ENCODE measurements around the gene SPG21. TPM values are rescaled to one million over a fixed set of nuclear protein-coding genes. Genes with fewer than 3 reads are reported as not detected.
A peak's percentile ranks its signal among the peaks of the same experiment; 100 is the strongest.

SPG21 gene
- total RNA-seq, 1 experiment from 2014 or later, result 116 TPM

GRCh38 chr15:65006876-65007275 is 17.2 kb upstream of the SPG21 start:
- DNase-seq, result no peak
- no peak overlapping the region for H3K4me3 ChIP-seq
- no peaks in the 10 kb centered on the region for H3K9me3 ChIP-seq
- no peaks in the 10 kb centered on the region for H3K27me3 ChIP-seq
- H3K36me3 ChIP-seq, result peaks cover 16% of the 10 kb centered on the region

DNA sequence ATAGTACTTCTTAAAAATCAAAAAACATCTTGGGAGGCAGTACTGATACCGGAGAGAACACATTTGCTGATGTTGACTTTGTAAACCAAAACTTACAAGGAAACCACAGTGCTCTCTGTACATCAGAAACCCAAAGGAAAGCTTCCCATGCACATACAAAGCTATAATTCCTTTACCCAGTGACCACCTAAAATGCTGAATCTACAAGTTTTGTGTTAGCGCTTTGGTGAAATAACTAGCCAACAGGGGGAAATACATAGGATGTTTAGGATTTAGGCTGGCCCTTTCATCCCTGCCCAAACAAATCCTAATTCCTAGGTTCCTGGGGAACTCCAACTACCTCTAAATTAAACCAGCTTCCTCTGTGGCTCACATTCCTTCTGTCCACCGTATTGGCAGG is 15.3 kb upstream of the SPG21 start:
- Histone ChIP-seq H3K9me3 (no peaks in the 10 kb centered on the region), H3K36me3 (peaks cover 11% of the 10 kb centered on the region), H3K27me3 (no peaks in the 10 kb centered on the region), H3K4me3 (no peak overlapping the region)
- no peak for DNase-seq

DNA sequence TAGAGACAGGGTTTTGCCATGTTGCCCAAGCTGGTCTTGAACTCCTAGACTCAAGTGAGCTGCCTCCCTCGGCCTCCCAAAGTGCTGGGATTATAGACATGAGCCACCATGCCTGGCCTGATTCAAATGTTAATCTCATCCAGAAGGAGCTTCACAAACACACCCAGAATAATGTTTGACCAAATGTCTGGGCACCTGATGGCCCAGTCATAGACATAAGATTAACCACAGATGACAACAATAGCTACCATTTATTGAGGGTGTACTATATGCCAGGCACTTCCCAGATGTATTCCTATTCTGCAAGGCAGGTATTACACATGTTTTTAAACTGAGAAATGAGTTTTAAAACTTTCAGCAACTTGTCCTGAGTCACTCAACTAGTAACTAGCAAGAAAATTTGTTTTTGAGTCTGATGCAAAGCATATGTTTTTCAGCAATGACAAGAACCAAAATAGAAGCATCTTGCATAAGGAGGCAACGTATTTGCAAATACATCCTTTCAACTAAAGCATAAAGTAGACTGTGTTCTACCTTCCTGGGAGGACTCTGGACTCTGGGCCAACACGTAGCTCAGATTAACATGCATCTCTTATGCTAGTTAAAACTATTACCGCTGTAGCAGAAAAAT is 8.1 kb upstream of the SPG21 start:
- DNase-seq, result no peak
- no peaks in the 10 kb centered on the region for H3K27me3 ChIP-seq
- H3K9me3 ChIP-seq, result no peaks in the 10 kb centered on the region
- no peak overlapping the region for H3K4me3 ChIP-seq
- peaks cover 7% of the 10 kb centered on the region for H3K36me3 ChIP-seq

DNA sequence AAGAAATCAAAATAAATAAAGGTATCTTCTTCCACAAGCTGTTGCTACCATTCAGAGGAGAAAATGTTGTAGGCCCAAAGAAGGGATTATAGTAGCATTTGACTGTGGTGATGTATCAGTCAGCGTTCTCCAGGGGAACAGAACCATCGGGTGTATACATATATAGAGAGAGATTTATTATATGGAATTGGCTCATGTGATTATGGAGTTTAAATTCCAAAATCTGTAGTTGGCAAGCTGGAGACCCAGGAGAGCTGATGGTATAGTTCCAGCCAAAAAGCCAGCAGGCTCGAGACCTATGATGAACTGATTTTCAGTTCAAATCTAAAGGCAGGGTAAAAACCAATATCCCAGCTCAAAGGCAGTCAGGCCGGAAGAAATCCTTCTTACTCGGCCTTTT is 7.4 kb upstream of the SPG21 start:
- Histone ChIP-seq H3K36me3 (peaks cover 7% of the 10 kb centered on the region), H3K4me3 (no peak overlapping the region), H3K9me3 (no peaks in the 10 kb centered on the region), H3K27me3 (no peaks in the 10 kb centered on the region)
- DNase-seq, result no peak

GRCh38 chr15:64993290-64993689 is 3.6 kb upstream of the SPG21 start:
- Histone ChIP-seq H3K9me3 (no peaks in the 10 kb centered on the region), H3K4me3 (no peak overlapping the region), H3K36me3 (no peaks in the 10 kb centered on the region), H3K27me3 (no peaks in the 10 kb centered on the region)
- no peak for DNase-seq

DNA sequence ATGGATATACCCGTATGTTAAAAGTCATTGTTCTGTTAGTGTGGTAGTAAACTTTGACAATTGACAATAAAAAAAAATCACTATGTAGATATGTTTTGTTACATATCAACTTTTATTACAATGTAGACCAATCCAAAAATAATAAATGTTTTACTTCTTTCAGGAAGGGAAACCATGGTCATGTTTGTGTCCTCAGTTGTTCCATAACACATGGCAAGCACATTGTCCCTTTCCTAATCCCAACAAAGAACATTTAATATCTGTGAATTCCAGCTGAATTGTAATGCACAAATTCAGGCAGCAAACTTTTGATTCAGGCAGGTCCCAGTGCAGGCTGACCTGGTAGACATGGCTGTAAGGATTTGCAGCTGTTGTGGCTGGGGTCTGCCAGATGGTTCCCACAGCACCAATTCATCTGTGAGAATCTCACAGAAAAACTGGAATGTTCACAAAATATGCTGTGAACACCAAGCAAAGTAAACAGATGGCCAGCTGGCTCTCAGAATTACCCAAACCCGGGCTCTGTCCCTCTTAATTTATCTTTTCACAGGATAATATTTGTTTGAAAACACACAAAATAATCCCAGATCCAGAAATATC is 1.9 kb upstream of the SPG21 start:
- DNase-seq, result no peak
- peaks cover 11% of the 10 kb centered on the region for H3K36me3 ChIP-seq

DNA sequence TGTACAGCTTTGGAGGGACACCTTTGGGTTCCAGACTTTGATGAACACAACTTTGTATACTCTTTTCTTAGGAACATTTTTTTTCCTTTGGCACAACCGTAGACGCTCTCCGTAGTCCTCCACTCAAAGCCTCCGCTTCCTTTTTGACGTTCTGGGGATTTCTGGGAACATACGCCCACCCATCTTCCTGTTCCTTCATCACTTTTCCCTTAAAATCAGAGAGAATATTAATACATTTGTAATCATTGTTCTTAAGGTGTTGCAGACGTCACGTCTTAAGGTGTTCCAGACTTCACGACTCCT is 405 bp upstream of the SPG21 start:
- H3K36me3 ChIP-seq, result peaks cover 16% of the 10 kb centered on the region
- H3K27me3 ChIP-seq, result no peaks in the 10 kb centered on the region
- no peak for DNase-seq
- no peaks in the 10 kb centered on the region for H3K9me3 ChIP-seq
- H3K4me3 ChIP-seq, result peak overlapping the region; percentile 92

More for the DNA sequence above, 1.9 kb upstream of the SPG21 start:
- no peaks in the 10 kb centered on the region for H3K9me3 ChIP-seq
- no peak overlapping the region for H3K4me3 ChIP-seq
- no peaks in the 10 kb centered on the region for H3K27me3 ChIP-seq

DNA sequence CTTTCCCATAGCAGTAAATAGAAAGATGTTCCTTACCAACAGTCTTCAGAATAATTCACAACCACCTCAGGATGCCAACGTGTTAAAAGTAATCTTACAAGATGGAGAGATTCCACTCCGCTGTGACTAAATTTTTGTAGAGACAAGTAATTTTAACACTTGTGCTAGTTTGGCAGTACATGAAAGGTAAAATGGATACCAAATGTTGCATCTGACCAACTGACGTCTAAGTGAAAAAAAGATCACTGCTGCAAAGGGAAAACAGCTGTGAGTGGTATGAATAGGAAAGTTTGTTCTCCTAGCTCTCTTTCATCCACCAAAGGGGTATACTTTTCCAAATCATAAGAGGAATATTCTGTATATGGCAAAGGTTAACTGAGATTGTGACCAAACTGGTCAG is 2.6 kb downstream of the SPG21 start:
- Histone ChIP-seq H3K36me3 (peaks cover 34% of the 10 kb centered on the region), H3K4me3 (no peak overlapping the region), H3K27me3 (no peaks in the 10 kb centered on the region), H3K9me3 (no peaks in the 10 kb centered on the region)
- DNase-seq, result no peak

DNA sequence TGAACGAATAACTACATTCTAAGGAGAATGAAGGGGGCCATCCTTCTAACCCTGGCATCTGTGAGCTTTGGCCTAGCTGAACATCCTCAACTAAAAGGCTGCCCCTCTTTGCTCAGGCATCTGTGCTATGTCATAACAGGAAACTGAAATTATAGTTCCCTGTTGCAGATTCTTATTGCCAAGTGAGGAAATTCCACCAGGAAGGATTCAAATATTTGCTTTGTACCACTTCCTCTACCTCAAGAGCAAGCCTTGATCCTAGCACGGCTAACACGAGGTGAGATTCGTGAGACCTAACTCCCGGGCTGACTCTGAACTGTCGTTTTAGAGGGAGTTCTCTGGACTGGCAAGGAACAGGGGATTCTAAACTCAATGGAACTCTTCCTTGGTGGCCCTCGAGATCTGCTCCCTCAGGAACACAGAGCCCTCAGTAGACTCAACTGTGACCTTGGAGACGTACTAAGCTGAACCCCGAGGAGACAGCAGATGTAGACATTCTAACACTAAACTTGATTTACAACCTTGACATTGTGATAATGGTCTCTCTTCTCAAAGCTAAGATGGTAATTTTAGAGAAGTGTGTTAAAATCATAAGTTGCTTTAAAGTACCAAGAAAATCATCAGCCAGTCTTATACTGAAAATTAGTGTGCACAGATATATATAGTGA is 4.2 kb downstream of the SPG21 start:
- Histone ChIP-seq H3K36me3 (peaks cover 39% of the 10 kb centered on the region), H3K4me3 (no peak overlapping the region), H3K27me3 (no peaks in the 10 kb centered on the region), H3K9me3 (no peaks in the 10 kb centered on the region)
- no peak for DNase-seq

DNA sequence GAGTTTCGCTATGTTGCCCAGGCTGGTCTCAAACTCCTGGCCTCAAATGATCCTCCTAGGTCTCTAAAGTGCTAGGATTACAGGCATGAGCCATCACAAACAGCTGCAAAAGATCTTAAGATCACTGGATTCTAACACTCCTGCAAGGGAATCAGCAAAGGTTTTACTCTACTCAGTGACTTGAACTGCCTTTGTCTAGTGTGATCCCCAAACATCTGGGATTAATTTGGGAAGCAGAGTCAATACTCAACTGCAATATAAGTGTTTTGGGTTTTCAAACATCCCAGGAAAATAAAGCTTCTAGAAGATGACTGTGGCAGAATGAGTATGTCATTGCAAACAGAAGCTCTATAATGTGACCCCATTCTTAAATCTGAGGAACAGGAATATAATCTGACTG is 7.2 kb downstream of the SPG21 start:
- H3K9me3 ChIP-seq, result no peaks in the 10 kb centered on the region
- no peak overlapping the region for H3K4me3 ChIP-seq
- no peaks in the 10 kb centered on the region for H3K27me3 ChIP-seq
- DNase-seq, result no peak
- H3K36me3 ChIP-seq, result peaks cover 51% of the 10 kb centered on the region

GRCh38 chr15:64981812-64982431 is 7.8 kb downstream of the SPG21 start:
- H3K9me3 ChIP-seq, result no peaks in the 10 kb centered on the region
- no peaks in the 10 kb centered on the region for H3K27me3 ChIP-seq
- H3K4me3 ChIP-seq, result no peak overlapping the region
- no peak for DNase-seq
- H3K36me3 ChIP-seq, result peaks cover 53% of the 10 kb centered on the region

GRCh38 chr15:64979252-64979710 is 10.4 kb downstream of the SPG21 start:
- no peaks in the 10 kb centered on the region for H3K27me3 ChIP-seq
- H3K36me3 ChIP-seq, result peaks cover 69% of the 10 kb centered on the region
- no peak for DNase-seq
- H3K4me3 ChIP-seq, result no peak overlapping the region
- no peaks in the 10 kb centered on the region for H3K9me3 ChIP-seq

DNA sequence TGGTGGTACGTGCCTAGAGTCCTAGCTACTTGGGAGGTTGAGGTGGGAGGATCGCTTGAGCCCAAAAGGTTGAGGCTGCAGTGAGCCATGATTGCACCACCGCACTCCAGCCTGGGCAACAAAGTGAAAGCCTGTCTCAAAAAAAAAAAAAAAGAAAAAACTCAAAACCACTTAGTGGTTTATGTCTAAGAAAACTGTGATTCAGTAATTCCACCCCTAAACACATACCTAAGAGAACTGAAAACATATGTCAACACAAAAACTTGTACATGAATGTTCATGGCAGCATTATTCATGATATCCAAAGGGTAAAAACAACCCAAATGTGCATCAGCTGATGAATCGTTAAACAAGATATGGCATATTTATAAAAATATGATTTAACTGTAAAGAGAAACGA is 14.3 kb downstream of the SPG21 start:
- Histone ChIP-seq H3K27me3 (no peaks in the 10 kb centered on the region), H3K36me3 (peaks cover 71% of the 10 kb centered on the region), H3K4me3 (no peak overlapping the region), H3K9me3 (no peaks in the 10 kb centered on the region)
- no peak for DNase-seq

- Histone ChIP-seq H3K27me3 (no peaks in the 10 kb centered on the region), H3K9me3 (no peaks in the 10 kb centered on the region), H3K36me3 (peaks cover 70% of the 10 kb centered on the region), H3K4me3 (no peak overlapping the region)
- DNase-seq, result no peak
These were observed 19.0 kb downstream of the SPG21 start for GRCh38 chr15:64970698-64971097.

GRCh38 chr15:64969401-64969800 is 20.3 kb downstream of the SPG21 start:
- H3K27me3 ChIP-seq, result no peaks in the 10 kb centered on the region
- no peaks in the 10 kb centered on the region for H3K9me3 ChIP-seq
- DNase-seq, result no peak
- H3K36me3 ChIP-seq, result peaks cover 73% of the 10 kb centered on the region
- H3K4me3 ChIP-seq, result no peak overlapping the region

DNA sequence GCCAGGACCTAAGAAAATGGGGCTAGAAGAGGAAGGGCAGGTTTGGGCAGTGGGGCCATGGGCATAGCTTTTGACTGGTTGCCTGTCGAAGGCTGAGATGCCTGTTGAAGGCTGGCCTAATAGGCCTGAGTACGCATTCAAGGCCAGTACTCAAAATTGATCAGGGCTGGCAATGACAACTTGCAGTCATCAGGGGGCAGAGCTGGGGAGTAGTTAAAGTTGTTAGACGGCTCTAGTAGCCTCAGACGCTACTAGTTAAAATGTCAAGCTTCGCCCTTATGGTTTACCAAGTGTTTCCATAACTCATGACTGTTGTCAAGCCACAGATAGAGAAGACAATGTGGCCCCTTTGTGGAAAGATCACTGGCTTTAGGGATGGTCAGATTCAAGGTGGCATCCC is 28.7 kb downstream of the SPG21 start:
- Histone ChIP-seq H3K36me3 (peaks cover 85% of the 10 kb centered on the region), H3K27me3 (no peaks in the 10 kb centered on the region), H3K4me3 (no peak overlapping the region), H3K9me3 (no peaks in the 10 kb centered on the region)
- DNase-seq, result no peak

GRCh38 chr15:64960153-64960552 is 29.6 kb downstream of the SPG21 start:
- DNase-seq, result no peak
- no peak overlapping the region for H3K4me3 ChIP-seq
- H3K9me3 ChIP-seq, result no peaks in the 10 kb centered on the region
- H3K27me3 ChIP-seq, result no peaks in the 10 kb centered on the region
- H3K36me3 ChIP-seq, result peaks cover 85% of the 10 kb centered on the region

- DNase-seq, result no peak
- no peak overlapping the region for H3K4me3 ChIP-seq
- no peaks in the 10 kb centered on the region for H3K27me3 ChIP-seq
- H3K36me3 ChIP-seq, result peaks cover 75% of the 10 kb centered on the region
- no peaks in the 10 kb centered on the region for H3K9me3 ChIP-seq
These were observed 30.6 kb downstream of the SPG21 start for GRCh38 chr15:64959128-64959527.

Measured in MG63 (cell line).